HUES64 (cell line): ENCODE measurements around the gene SYTL3.

Experiments used
- H3K27ac ChIP-seq: 2 replicates; pipeline ENCODE4 v1.7.0; 2013; ENCODE audit warnings: low read depth, low read length, inconsistent platforms
- H3K27me3 ChIP-seq: 2 replicates; pipeline ENCODE4 v1.6.1; 2013; ENCODE audit warnings: mild to moderate bottlenecking, low read length; ENCODE audit not compliant: insufficient read depth
- H3K36me3 ChIP-seq: 2 replicates; pipeline ENCODE4 v1.6.1; 2013; ENCODE audit warnings: mild to moderate bottlenecking, low read length; ENCODE audit not compliant: insufficient read depth
- H3K4me1 ChIP-seq: 2 replicates; pipeline ENCODE4 v1.6.1; 2013; ENCODE audit warnings: mild to moderate bottlenecking, low read length, moderate library complexity; ENCODE audit not compliant: insufficient read depth
- H3K4me3 ChIP-seq: 2 replicates; pipeline ENCODE4 v1.5.1; 2013; ENCODE audit warnings: mild to moderate bottlenecking, low read length, moderate library complexity
- H3K9ac ChIP-seq: 2 replicates; pipeline ENCODE4 v1.6.1; 2013; ENCODE audit warnings: mild to moderate bottlenecking, low read depth, low read length
- H3K9me3 ChIP-seq: 2 replicates; pipeline ENCODE4 v1.6.1; 2013; ENCODE audit warnings: low read depth, low read length; ENCODE audit not compliant: insufficient read depth
- WGBS: fragments of 150-250, 120-280 bp; methylation state at CpG from one replicate; pipeline ENCODE4 v1.1.7; 2013; ENCODE audit warnings: missing lambda C conversion rate; 5-methylcytosine and 5-hydroxymethylcytosine counted together

SYTL3 gene

DNA sequence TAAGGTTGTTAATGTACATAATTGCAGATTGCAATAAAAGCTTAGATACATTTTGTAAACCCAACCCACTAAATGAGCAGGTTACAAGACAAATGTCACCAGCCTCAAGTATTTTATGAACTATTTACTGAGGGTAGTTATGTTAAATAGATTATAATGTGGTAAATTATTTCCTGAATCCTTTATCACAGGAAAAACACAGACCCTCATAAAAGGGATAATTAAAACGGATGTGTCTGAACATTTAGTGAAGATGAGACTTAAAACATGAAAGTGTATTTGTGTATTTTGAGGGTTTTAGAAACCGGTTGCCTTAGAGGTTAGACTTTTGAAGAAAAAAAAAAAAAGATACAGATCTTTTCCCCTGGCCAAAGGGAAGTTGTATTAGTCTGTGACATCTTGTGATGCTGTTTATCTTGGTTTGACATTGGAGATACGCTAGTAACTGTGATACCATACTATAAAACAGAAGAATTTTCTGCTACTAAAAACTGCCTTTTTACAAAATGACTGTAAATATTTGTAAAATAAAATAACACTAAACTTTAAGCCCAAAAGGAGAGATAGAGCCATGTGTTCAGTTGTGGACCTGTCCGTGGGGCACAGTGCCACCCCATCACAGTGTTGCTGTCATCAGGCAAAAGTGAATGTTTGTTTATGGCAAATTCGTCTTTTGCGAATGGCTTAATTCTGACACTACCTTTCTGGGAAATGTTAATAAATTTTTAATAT lies 15.0 kb upstream of the SYTL3 start:
- Histone ChIP-seq H3K27ac (no peak overlapping the region), H3K4me3 (no peak overlapping the region), H3K36me3 (peaks cover 72% of the 10 kb centered on the region), H3K4me1 (no peaks in the 10 kb centered on the region), H3K27me3 (no peaks in the 10 kb centered on the region), H3K9ac (no peak overlapping the region), H3K9me3 (no peaks in the 10 kb centered on the region)
- 88% methylated on average over 3 of the region's 6 CpGs for WGBS

DNA sequence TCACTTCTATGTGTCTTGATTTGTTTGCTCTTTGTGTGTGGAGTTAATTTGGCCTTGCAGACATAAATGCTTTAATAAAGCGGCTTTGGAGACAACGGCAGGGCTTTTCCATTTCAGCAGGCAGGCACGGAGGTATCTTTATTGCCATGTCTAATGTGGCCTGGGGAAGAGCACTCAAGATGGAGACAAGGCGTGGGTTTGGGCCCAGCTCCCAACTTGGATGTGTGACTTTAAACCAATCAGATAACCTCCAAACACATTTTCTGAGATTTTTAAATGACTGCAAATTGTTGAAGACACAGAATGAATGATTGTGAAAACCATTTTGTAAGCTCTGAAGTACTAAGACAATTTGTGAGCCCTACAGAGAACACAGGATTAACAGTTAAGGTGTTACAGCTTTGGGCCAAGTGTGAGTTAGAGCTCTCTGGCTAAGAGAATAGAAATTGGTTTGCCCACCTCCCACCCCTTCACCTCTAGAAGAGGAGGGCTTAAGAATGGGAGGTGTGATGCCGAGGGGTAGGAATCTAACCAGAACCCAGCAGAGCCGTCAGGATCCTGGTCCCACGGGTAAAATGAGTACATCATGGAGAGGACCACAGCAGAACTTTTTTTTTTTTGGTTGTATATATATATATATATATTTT lies 14.3 kb upstream of the SYTL3 start:
- peaks cover 65% of the 10 kb centered on the region for H3K36me3 ChIP-seq
- H3K27me3 ChIP-seq = no peaks in the 10 kb centered on the region
- H3K9me3 ChIP-seq = no peaks in the 10 kb centered on the region
- no peak overlapping the region for H3K27ac ChIP-seq
- H3K9ac ChIP-seq = no peak overlapping the region
- H3K4me3 ChIP-seq = no peak overlapping the region
- WGBS = 97% methylated on average over 4 of the region's 7 CpGs
- no peaks in the 10 kb centered on the region for H3K4me1 ChIP-seq

DNA sequence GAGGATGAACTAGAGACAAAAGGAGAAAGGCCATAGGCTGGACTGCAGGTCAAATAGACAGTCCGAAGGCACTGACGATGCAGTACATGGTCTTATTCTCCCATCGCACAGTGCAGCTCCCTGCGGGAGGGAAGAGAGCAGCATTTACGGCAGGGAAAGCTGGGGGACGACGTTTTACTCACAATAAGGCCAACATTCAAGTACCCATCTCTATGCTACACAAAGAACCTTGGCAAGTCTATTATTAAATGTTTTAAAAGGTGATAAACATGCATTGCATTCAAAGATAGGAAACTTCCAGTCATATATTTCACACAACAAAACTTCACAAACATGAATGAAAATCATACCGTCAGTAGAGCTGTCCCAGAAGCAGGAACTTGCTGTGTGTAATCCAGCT lies 13.1 kb upstream of the SYTL3 start:
- Histone ChIP-seq H3K4me3 (no peak overlapping the region), H3K4me1 (no peaks in the 10 kb centered on the region), H3K36me3 (peaks cover 53% of the 10 kb centered on the region), H3K27me3 (no peaks in the 10 kb centered on the region), H3K9ac (no peak overlapping the region), H3K27ac (no peak overlapping the region), H3K9me3 (no peaks in the 10 kb centered on the region)
- 95% methylated on average over 8 of the region's 8 CpGs for WGBS

DNA sequence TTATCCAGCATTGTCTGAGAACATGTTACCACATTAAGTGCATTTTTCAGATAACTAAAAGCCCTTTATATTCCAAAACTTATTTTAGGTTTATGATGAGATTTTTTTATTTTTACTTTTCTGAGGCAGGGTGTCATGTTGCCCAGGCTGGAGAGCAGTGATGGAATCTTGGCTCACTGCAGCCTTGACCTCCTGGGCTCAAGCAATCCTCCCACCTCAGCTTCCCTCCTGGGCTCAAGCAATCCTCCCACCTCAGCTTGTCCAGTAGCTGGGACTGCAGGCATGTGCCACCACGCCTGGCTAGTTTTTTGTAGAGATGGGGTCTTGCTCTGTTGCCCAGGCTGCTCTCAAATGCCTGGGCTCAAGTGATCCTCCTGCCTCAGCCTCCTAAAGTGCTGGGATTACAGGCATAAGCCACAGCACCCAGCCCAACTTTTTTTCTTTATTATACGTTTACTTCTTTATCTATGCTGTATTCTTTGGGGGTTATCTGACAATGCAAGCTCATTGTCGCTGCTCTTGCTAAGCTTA lies 11.5 kb upstream of the SYTL3 start:
- Histone ChIP-seq H3K4me1 (no peaks in the 10 kb centered on the region), H3K9me3 (no peaks in the 10 kb centered on the region), H3K9ac (no peak overlapping the region), H3K36me3 (peaks cover 39% of the 10 kb centered on the region), H3K27ac (no peak overlapping the region), H3K27me3 (no peaks in the 10 kb centered on the region), H3K4me3 (no peak overlapping the region)
- 89% methylated on average over 3 of the region's 3 CpGs for WGBS

DNA sequence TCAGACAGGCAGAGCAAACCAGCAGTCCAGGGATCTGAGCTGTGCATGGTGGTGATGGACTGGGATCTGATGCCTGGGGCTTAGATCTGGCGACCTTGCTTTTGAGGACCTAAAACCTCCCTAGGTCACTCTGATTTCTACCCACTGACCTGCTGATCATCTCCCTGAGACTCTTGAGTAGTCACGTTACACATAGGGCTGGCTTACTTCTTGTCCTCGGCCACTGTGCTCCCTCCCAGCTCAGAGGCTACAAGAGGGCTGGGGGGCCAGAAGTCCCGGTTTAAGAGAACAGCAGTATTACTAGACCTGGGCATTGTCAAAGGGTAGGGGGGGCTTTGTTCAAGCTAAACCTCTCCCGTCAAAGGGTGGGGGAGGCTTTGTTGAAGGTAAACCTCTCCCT lies 10.8 kb upstream of the SYTL3 start:
- Histone ChIP-seq H3K36me3 (peaks cover 32% of the 10 kb centered on the region), H3K9ac (no peak overlapping the region), H3K9me3 (no peaks in the 10 kb centered on the region), H3K27ac (no peak overlapping the region), H3K4me1 (no peaks in the 10 kb centered on the region), H3K27me3 (no peaks in the 10 kb centered on the region), H3K4me3 (no peak overlapping the region)
- 85% methylated on average over 5 of the region's 5 CpGs for WGBS

DNA sequence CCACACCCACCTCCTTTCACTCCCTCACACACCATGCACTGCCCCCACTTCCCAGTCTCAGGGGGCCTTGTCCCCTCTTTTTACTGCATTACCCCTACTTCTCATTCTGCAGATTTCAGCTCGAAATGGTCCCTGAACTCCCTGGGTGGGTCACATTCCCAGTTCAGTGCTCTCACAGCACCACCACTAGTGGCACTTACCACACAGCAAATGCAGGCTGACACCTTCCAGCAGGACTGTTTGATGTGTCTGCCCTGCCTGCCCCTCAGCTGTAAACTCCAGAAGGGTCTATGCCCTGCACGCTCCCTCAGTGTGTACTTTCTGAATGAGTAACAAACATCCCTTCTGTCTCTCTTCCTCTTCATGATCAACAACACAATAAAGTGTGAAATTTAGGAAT lies 9.3 kb upstream of the SYTL3 start:
- Histone ChIP-seq H3K27me3 (peaks cover 5% of the 10 kb centered on the region), H3K9me3 (no peaks in the 10 kb centered on the region), H3K36me3 (peaks cover 18% of the 10 kb centered on the region), H3K4me1 (peaks cover 6% of the 10 kb centered on the region; the same call in 1 of the 2 replicates), H3K27ac (no peak overlapping the region), H3K4me3 (no peak overlapping the region), H3K9ac (no peak overlapping the region)
- WGBS = 95% methylated on average over 2 of the region's 2 CpGs

DNA sequence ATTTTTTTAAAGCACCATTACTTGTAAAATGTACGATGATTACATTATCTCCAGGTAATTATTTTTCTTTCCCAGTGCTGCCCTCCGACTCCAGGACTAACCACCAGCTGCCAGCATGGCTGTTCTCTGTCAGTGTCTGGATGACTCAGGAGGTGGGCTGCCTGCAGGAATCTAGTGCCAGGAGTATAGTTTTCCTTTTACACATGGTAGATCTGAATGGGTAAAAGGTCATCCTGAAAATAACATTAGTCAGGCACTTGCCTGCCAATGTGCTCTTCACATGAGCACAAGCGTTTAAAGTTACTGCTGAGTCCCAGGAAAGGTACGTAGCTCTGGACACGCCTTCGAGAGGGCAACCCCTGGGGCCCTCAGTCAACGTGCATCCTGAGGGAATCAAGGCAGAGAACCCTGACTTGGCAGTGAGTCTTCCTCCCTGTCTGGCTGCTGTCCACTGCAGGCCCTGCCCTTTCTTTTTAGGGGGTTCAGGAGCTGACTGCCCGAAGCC lies 7.7 kb upstream of the SYTL3 start:
- Histone ChIP-seq H3K27ac (no peak overlapping the region), H3K9ac (no peak overlapping the region), H3K9me3 (no peaks in the 10 kb centered on the region), H3K27me3 (peaks cover 15% of the 10 kb centered on the region), H3K4me1 (peaks cover 6% of the 10 kb centered on the region; the same call in 1 of the 2 replicates), H3K36me3 (peaks cover 4% of the 10 kb centered on the region), H3K4me3 (no peak overlapping the region)
- WGBS = 89% methylated on average over 7 of the region's 8 CpGs

DNA sequence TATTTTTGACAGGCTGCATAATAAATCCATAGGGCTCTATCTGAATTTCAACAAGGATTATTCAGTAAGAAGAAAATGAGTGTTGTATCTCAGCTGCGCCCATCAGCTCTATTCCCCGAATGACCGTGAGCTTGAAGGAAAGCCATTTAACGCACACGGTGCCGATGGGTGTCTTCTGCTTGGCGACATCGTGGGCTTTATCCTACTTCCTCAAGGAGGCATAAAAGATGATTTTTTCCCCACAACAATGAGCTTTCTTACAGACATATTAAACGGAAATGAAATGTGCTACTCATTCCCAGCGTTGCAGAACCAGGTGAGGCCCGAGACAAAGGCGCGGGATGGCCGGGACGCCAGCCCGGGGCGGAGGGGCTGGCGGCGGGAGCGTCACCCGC lies 6.0 kb upstream of the SYTL3 start:
- Histone ChIP-seq H3K9ac (peak overlapping the region; percentile 90), H3K27me3 (peaks cover 15% of the 10 kb centered on the region), H3K36me3 (no peaks in the 10 kb centered on the region), H3K4me3 (peak overlapping the region; percentile 90), H3K27ac (peak overlapping the region; percentile 87; the same call in 1 of the 2 replicates), H3K9me3 (no peaks in the 10 kb centered on the region), H3K4me1 (peaks cover 6% of the 10 kb centered on the region; the same call in 1 of the 2 replicates)
- WGBS = 6% methylated on average over 21 of the region's 21 CpGs

DNA sequence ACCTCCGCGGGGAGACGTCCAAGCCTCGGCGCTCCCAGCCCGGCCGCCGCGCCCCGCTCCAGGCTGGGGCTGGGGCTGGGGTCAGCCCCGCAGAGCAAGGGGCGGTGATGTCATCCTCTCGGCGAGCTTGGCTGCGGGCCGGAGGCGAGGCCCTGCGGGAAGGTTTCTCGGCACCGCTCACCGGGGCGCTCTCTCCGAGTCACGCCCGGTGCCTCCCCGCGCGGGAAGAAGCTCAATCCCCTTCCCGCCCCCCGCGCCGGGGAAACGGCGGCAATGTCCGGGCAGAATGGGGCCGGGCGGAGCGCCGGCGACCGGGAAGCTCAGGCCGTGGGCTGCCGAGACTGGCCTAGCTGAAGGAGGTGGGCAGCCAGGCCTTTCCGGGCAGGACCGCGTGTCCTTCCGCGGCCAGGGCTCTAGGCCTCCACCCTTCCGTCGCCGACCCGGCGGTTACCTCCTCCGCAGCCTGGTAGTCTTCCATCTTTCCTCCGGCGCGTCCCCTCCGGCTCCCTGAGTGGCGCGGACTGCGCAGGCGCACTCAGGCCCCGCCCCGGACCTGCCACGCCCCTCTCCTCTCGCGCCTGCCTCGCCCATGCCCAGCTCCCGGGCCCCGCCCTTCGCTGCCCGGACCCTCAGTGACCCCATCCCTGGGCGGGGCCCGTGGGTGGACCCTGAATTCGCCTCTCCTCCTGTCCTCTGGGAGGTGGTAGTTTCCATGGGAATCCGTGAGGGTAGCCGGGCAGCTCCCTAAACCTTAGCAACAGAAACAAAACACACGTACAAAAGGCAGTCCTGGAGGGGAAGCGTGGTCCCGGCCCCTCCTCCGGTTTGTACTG lies 5.4 kb upstream of the SYTL3 start, which contains the start of gene DYNLT1:
Gene DYNLT1, minus strand, starts transcription at position 513 of the 833 bp plus-strand sequence. Its CDS starts 35 bp downstream, at position 478.
- under 1% methylated on average over 81 of the region's 81 CpGs for WGBS
- no peaks in the 10 kb centered on the region for H3K9me3 ChIP-seq
- H3K4me1 ChIP-seq = peaks cover 6% of the 10 kb centered on the region; the same call in 1 of the 2 replicates
- H3K36me3 ChIP-seq = no peaks in the 10 kb centered on the region
- peak within 1 kb of the TSS; percentile 90 for H3K9ac ChIP-seq
- H3K4me3 ChIP-seq = peak within 1 kb of the TSS; percentile 90
- peaks cover 15% of the 10 kb centered on the region for H3K27me3 ChIP-seq
- H3K27ac ChIP-seq = peak within 1 kb of the TSS; percentile 87

DNA sequence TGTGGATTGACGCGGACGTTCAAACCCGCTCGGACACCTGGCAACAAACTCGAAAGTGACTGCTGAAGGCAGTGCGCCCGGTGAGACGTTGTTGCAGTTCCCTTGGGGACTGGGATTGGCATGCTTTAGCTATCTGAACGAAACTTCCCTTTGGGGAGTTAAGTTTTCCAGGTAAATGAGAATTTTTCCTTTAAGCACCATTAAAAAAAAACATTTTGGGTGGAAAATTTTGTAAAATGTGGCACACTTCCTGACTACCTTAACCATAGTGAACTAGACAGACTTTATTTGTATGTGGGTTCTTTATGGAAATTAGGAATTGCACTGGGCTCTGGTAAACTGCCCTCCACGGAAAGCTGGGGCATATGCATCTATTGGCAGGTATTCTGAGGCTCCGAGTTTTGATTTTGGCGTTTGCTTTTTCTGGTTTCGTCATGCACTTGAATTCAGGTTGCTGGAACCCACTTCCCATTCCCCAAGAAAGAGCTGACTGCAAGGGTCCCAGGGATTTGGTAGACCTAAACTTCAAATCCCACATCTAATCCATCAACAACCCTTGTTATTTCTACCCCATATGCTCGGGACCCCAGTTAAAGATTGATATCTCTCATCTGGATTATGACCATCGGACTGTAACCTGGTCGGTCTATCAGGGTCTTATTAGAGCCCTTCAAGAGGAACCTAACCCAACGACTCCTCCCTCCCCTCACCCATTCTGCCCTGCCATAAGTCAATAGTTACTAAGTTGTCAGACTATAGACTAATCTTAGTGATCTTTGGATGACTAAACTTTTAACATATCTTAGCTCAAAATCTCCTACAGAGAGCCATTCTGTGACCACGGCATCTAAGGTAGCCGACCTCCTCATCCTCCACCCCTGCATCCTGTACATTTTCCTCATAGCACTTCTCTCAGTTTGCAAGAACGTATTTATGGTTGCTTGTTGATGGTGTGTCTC lies 4.5 kb upstream of the SYTL3 start:
- H3K27me3 ChIP-seq = peaks cover 15% of the 10 kb centered on the region
- H3K36me3 ChIP-seq = no peaks in the 10 kb centered on the region
- H3K4me1 ChIP-seq = peaks cover 6% of the 10 kb centered on the region; the same call in 1 of the 2 replicates
- 35% methylated on average over 19 of the region's 21 CpGs for whole genome bisulfite sequencing
- H3K27ac ChIP-seq = no peak overlapping the region
- peak overlapping the region; percentile 41 for H3K9ac ChIP-seq
- peak overlapping the region; percentile 90 for H3K4me3 ChIP-seq
- H3K9me3 ChIP-seq = no peaks in the 10 kb centered on the region
